HPDE6-E6E7 (cell line): ENCODE measurements around the gene TCEA2.

Experiments
- DNase-seq: peaks from one replicate; pipeline ENCODE4 v3.0.0; 2011; ENCODE audit warnings: missing footprints; ENCODE audit errors: extremely low spot score

The TCEA2 gene

GRCh38 chr20:64035933-64036345 lies 27.1 kb upstream of the TCEA2 start, which contains the start of gene C20orf204:
TSS of gene C20orf204 (plus strand) at chr20:64036182. CDS start at chr20:64036324, 142 bp downstream.
- DNase-seq = no peak

GRCh38 chr20:64036346-64037198 lies 26.4 kb upstream of the TCEA2 start:
- no peak for DNase-seq

DNA sequence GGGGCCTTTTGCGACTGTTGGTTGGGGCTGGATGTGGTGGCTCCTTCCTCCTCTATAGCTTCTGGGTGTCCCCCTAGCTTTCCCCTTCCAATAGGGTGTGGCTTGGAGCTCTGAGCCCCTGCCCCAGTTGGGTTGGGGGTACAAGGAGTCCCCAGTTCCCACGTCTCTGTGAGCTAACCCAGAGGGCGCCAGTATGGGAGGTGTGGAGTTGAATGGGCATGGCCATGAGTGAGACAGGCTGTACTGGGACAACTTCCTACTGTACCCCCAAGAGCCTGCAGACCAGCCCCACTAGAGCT lies 25.9 kb upstream of the TCEA2 start:
- no peak for DNase-seq

DNA sequence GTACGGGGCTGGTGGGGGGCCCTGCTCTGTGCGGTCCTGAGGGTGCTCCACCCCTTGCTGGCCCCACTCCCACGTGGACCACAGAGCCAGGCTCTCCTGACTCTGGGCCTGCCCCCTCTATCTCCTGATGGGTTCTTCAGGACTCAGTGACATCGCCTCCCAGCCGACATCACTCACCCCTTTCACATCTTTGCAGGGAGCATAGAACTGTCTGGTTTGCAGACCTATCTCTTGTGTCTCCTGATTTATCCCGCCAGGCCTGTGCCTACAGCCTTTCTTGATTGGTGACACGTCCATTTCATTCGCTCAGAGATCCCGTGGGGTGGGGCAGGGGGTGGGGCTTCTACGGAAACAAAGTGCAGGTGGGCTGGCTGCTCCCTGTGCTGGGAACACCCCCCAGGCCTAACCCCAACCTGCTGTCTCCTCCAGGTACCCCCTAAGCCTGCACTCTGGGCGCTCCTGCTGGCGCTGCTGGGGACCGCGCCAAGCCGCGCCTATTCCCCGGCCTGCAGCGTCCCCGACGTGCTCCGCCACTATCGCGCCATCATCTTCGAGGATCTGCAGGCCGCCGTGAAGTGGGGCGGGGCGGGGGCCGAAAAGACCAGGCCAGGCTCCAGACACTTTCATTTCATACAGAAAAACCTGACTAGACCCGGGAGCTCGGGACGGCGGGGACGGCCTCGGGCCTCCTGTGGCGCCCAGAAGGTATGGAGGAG lies 25.3 kb upstream of the TCEA2 start:
- no peak for DNase-seq

DNA sequence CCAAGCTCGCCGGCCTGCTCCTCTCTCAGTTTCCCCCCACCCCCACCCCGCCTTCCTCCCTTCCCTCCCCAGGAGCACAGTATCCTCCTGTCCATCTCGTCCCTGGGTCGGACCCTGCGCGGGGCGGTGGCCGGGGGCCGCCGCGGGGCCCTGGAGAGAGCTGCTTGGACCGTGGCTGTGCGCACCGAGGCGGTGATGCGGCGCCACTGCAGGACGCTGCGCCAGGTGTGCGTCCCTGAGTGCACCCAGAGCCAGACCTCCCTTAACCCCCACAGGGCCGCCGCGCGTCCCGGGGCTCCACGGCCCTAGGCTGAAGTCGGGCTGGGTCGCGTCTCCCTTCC lies 24.8 kb upstream of the TCEA2 start:
- DNase-seq = no peak

- DNase-seq = peak; percentile 88
These were observed 24.3 kb upstream of the TCEA2 start for GRCh38 chr20:64038565-64039292.

GRCh38 chr20:64039293-64040160 lies 23.5 kb upstream of the TCEA2 start:
- no peak for DNase-seq

- no peak for DNase-seq
These were observed 22.6 kb upstream of the TCEA2 start for GRCh38 chr20:64040231-64041039.

DNA sequence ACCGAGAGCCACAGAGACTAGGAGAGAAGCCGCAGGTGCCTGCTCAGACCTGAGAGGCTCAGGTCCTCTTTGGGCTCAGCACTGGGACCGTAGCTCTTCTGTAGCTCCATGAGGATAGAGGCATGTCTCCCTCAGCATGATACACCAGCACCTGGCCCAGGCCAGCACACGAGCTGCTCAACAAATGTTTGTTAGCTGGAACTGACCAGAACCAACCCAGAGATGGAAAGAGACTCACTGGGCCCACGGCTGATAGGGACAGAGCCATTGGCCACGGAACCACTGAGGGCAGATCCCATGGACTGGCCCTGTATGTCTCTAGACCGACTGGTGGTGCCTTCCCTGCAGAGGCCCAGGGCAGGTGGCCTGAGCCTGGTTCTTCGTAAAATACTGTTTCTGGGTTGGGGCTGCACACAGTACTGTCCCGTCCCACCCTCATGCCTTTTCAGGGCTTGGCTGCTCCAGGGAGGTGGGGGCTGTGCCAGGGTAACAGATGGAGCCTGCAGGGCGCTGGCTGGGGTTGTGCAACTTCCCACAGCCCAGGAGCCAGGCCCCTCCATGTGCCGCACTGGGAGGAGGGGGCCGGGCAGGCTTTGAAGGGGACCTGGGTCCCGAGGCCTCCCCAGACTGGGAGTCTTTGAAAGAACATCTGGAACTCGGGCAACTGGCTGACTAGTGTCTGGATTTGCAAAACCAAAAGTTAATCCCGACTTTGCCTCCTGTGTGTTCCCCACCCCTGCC lies 21.8 kb upstream of the TCEA2 start:
- DNase-seq = no peak

GRCh38 chr20:64041781-64042053 lies 21.3 kb upstream of the TCEA2 start:
- no peak for DNase-seq

DNA sequence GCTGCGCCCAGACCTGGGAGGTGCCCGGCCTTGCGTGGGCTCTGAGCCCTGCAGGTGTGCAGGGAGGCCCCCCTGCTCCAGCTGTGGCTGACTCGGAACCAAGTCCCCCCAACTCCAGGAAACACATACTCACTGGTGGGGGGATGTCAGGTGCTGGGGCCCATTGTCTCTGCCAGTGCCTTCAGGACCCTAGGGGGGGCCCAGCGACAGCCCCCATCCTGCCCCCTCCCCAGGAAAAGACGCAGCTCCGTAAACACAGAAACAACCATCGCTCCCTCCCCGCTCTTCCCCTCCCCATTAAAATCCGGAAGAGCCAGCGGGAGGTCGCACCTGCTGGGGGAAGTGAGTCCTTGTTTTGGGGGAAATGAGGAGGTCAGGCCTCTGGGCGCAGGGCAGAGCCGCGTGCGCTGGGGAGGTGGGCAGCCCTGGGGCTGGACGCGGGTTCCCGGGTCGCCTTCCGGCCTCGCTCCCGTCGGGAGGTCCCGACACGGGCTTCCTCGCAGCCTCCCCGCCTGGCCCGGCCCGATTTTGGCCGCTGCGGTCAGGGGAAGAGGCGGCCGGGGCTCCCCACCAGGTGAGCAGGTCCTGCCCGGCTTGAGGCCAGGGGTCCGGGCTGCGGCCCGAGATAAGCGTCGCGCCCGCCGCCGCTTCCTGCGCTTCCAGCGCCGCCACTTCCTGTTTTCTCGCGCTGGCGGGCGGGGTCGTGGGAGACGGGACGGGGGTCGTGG lies 20.8 kb upstream of the TCEA2 start:
- DNase-seq = no peak

DNA sequence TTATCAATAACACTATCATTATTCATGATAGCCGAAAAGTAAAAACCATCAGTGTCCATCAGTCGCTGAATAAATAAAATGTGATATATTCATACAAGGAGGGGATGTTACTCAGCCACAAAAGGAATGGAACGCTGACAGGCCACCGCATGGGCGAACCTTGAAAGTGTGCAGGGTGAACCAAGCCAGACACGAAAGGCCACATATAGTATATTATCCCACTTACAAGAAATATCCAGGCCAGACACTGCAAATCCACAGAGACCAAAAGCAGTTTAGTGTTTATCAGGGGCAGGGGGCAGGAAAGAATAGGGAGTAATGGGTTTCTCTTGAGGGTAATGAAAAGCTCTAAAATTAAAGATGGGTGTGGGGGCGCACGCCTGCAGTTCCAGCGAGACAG lies 19.2 kb upstream of the TCEA2 start:
- no peak for DNase-seq

DNA sequence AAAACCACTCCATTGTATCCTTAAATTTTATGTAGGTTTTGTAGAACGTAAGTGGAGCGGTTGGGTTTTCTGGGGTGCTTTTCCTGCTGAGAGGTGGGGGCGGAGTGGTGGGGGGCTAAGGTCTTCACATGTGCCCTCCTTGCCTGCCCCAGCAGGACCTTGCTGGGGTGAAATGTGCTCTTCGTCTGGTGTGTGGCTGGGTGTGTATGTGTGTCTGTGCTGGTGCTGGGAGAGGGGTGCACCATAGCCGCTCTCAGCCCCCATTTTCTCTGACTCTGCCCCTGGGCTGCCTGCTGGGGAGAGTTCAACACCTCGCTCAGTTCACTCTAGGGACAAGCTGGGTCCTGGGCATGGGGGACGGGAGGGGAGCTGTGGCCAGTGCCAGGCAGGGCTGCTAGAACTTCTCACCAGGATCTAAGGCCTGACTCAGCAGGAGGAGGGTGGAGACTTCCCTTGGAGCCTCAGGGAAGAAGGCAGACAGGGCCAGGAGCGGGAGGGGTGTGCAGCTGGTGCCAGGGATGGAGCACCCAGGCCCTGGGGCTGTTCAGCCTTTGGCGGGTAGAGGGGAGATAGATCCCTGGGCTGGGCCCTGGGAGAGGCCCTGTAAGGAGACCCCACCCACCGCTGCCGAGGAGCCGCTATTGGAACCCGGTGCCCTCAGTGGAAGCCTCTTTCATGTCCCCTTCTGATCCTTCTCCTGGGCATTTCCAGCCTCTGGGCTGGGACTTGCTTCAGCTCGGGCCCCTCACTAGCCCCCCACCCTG lies 18.3 kb upstream of the TCEA2 start:
- peak; percentile 90 for DNase-seq

- no peak for DNase-seq
These were observed 17.5 kb upstream of the TCEA2 start for GRCh38 chr20:64045346-64046011.

DNA sequence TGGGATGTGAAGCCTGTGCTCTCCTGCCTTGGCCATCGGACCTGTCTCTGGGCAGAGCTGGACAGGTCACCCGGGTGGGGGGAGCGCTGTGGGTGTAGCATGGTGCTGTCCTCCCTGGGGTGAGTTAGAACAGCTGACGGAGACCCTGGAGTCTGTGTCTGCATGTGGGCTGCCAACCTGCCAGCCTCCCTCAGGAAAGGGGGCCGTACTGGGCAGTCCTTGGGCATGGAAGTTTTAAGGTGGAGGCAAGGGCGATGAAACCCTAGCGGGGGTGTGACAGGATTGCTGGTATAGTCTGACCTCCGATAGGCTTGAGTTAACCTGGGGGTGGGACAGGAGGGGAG lies 16.0 kb upstream of the TCEA2 start:
- no peak for DNase-seq

DNA sequence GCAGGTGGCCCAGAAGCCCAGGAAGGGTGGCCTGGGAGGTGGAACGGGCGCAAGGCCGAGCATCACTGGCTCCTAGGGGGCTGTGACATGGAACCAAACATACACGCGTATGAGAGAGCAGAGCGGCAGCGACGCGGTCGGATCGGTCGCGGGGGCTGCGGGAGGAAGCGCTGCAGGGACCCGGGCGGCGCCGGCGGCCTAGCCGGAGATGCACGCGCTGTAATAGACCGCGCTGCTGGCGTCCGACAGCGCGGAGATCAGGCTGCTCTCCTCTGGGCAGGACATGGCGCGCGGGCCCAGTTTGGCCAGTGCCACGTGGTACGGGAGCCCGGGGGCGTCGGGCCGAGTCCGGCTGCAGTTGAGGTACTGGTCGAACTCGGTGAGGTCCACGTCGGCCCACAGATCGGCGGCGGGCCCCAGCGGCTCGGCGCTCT lies 15.0 kb upstream of the TCEA2 start:
- DNase-seq = no peak

DNA sequence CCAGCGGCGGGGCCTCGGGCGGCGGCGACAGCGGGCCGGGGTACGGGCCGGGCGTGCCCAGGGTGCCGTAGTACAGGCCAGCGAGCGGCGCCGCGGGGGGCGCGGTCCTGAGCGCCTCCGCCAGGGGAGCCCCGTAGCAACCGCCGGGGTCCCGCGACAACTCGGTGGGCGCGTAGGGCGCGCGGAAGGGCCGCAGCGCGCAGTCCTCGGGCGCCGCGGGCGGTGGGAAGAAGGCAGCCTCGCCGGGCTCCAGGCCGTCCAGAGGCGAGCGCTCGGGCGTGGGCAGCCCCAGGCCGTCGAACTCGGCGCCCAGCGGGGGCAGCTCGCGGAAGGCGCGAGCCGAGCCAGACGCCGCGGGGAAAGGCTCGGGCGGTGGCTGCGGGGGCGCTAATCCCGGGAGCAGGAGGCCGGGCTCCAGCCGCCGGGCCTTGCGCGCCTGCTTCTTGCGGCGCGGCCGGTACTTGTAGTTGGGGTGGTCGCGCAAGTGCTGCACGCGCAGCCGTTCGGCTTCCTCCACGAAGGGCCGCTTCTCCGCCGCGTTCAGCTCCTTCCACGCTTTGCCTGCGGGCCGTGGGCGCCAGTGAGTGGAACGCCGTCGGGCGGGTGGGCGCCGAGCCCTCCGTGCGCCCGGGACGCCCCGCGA lies 14.5 kb upstream of the TCEA2 start:
- DNase-seq = no peak
